ENCODE data around the gene CCDC170.

CCDC170 gene

DNA sequence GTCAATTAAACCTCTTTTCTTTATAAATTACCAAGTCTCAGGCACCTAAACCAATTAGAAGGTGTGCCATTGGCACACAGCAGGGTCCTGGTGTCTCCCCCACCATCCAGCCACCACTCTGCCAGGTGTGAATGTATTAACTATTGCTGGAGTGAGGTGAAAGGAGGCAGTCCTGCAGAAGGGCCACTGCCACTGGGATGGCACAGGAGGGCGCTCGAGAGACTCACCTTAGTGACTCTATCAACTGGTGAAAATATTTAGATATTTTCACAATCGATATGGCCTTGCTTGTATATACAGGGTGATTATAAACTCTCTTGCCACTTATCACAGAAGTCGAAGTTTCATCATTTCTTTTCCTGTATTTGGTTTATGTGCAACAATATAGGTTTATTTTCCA is 168.1 kb downstream of the CCDC170 start:
- TF ChIP-seq, protein P1, sequence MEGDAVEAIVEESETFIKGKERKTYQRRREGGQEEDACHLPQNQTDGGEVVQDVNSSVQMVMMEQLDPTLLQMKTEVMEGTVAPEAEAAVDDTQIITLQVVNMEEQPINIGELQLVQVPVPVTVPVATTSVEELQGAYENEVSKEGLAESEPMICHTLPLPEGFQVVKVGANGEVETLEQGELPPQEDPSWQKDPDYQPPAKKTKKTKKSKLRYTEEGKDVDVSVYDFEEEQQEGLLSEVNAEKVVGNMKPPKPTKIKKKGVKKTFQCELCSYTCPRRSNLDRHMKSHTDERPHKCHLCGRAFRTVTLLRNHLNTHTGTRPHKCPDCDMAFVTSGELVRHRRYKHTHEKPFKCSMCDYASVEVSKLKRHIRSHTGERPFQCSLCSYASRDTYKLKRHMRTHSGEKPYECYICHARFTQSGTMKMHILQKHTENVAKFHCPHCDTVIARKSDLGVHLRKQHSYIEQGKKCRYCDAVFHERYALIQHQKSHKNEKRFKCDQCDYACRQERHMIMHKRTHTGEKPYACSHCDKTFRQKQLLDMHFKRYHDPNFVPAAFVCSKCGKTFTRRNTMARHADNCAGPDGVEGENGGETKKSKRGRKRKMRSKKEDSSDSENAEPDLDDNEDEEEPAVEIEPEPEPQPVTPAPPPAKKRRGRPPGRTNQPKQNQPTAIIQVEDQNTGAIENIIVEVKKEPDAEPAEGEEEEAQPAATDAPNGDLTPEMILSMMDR (IDR thresholded peaks at IDR 0.05; ENCODE audit: low read length), result no peak; the same call in 1 of the 2 replicates
- TF ChIP-seq EZH2phosphoT487 (IDR thresholded peaks at IDR 0.05; ENCODE audit: low read length) (no peak), EZH2 (optimal IDR thresholded peaks at IDR 0.05; ENCODE audit: low read depth, low read length) (no peak)
- Histone ChIP-seq H3K4me2 (ENCODE audit: low read depth, low read length) (no peak overlapping the region), H3K9me2 (replicated peaks; ENCODE audit: insufficient read depth, low read length) (no peaks in the 10 kb centered on the region), H3K27ac (ENCODE audit: low read length) (no peak overlapping the region), H3K36me3 (replicated peaks; ENCODE audit: insufficient read depth, low read length) (no peaks in the 10 kb centered on the region), H3F3A (ENCODE audit: insufficient read depth, low read length) (no peaks in the 10 kb centered on the region), H3K27me3 (replicated peaks; ENCODE audit: insufficient read depth, low read length) (no peaks in the 10 kb centered on the region), H3K4me3 (ENCODE audit: low read length) (no peak overlapping the region), H3K9me3 (replicated peaks; ENCODE audit: insufficient read depth, low read length) (no peaks in the 10 kb centered on the region), H3K4me1 (ENCODE audit: low read length) (no peaks in the 10 kb centered on the region), H3K79me2 (ENCODE audit: low read length) (no peaks in the 10 kb centered on the region), H3K9ac (ENCODE audit: low read length) (no peak overlapping the region), H2AFZ (ENCODE audit: low read length) (no peak overlapping the region), H4K20me1 (ENCODE audit: insufficient read depth, low read length) (no peaks in the 10 kb centered on the region)
- no peak for DNase-seq

DNA sequence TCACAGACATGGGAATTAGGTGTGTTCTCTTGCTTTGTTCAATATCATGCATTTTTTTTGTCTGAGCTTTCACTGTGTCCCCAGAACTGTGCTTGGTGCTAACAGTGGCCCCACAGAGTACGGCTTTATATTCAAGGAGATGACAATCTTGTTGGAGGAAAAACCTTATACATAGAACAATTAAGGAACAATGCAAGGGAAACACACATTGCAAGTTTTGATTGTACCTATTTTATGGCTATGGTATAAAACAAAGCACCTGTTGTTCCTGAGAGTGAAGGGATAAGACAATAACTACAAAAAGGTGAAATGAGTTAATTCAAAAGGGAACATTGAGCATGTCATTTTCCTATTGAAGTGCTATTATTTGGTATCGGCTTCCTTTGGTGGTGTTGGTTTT is 169.7 kb downstream of the CCDC170 start:
- Histone ChIP-seq H3K4me2 (ENCODE audit: low read depth, low read length) (no peak overlapping the region), H3K4me1 (ENCODE audit: low read length) (no peaks in the 10 kb centered on the region), H3F3A (ENCODE audit: insufficient read depth, low read length) (no peaks in the 10 kb centered on the region), H3K4me3 (ENCODE audit: low read length) (no peak overlapping the region), H3K79me2 (ENCODE audit: low read length) (no peaks in the 10 kb centered on the region), H3K9me2 (replicated peaks; ENCODE audit: insufficient read depth, low read length) (no peaks in the 10 kb centered on the region), H4K20me1 (ENCODE audit: insufficient read depth, low read length) (no peaks in the 10 kb centered on the region), H3K9ac (ENCODE audit: low read length) (no peak overlapping the region), H3K36me3 (replicated peaks; ENCODE audit: insufficient read depth, low read length) (no peaks in the 10 kb centered on the region), H3K9me3 (replicated peaks; ENCODE audit: insufficient read depth, low read length) (no peaks in the 10 kb centered on the region), H3K27ac (ENCODE audit: low read length) (no peak overlapping the region), H2AFZ (ENCODE audit: low read length) (no peak overlapping the region), H3K27me3 (replicated peaks; ENCODE audit: insufficient read depth, low read length) (no peaks in the 10 kb centered on the region)
- TF ChIP-seq, protein P1 (IDR thresholded peaks at IDR 0.05; ENCODE audit: low read length), result no peak
- TF ChIP-seq EZH2 (optimal IDR thresholded peaks at IDR 0.05; ENCODE audit: low read depth, low read length) (no peak), EZH2phosphoT487 (IDR thresholded peaks at IDR 0.05; ENCODE audit: low read length) (no peak)
- no peak for DNase-seq

DNA sequence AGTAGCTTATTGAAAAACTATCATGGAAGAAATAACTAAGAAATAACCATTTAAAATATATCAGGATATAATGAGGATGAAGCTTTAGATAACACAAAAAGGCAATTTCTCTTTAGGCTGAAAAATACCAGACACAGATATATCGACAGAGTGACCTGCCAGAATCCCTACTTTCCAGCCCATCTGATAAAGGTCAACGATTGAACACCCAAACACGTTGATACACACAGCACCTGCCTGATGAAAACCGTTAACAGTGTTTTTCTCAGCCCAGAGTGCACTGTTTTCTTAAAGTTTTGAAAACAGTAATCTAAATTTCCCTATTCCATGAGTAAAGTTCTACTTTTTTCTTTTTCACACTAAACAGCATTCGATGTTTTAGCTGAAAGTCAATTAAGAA is 170.6 kb downstream of the CCDC170 start:
- H3K9ac ChIP-seq (ENCODE audit: low read length), result no peak overlapping the region
- H2AFZ ChIP-seq (ENCODE audit: low read length), result no peak overlapping the region
- H3K4me3 ChIP-seq (ENCODE audit: low read length), result no peak overlapping the region
- H3K79me2 ChIP-seq (ENCODE audit: low read length), result no peaks in the 10 kb centered on the region
- H3K9me2 ChIP-seq (replicated peaks; ENCODE audit: insufficient read depth, low read length), result no peaks in the 10 kb centered on the region
- H3K4me2 ChIP-seq (ENCODE audit: low read depth, low read length), result no peak overlapping the region
- no peaks in the 10 kb centered on the region for H4K20me1 ChIP-seq (ENCODE audit: insufficient read depth, low read length)
- H3K9me3 ChIP-seq (replicated peaks; ENCODE audit: insufficient read depth, low read length), result no peaks in the 10 kb centered on the region
- H3K36me3 ChIP-seq (replicated peaks; ENCODE audit: insufficient read depth, low read length), result no peaks in the 10 kb centered on the region
- no peaks in the 10 kb centered on the region for H3F3A ChIP-seq (ENCODE audit: insufficient read depth, low read length)
- H3K27ac ChIP-seq (ENCODE audit: low read length), result no peak overlapping the region
- no peak for DNase-seq
- H3K4me1 ChIP-seq (ENCODE audit: low read length), result no peaks in the 10 kb centered on the region
- TF ChIP-seq EZH2 (optimal IDR thresholded peaks at IDR 0.05; ENCODE audit: low read depth, low read length) (no peak), EZH2phosphoT487 (IDR thresholded peaks at IDR 0.05; ENCODE audit: low read length) (no peak)
- TF ChIP-seq, protein P1 (IDR thresholded peaks at IDR 0.05; ENCODE audit: low read length), result no peak
- no peaks in the 10 kb centered on the region for H3K27me3 ChIP-seq (replicated peaks; ENCODE audit: insufficient read depth, low read length)

Data from MM.1S (cell line).